Ovary (tissue), 9 donors: Measurements from ENCODE around the gene SPRR2E. TPM values are rescaled to one million over a fixed set of nuclear protein-coding genes. Genes with fewer than 3 reads are reported as not detected.

Experiments
- DNase-seq, 5 donors: peaks; one replicate each; pipeline ENCODE4 v3.0.0-alpha.2; 2019 to 2020
- H3K27ac ChIP-seq, 2 donors: fragments of 200-600 bp; one replicate each; pipeline versions ENCODE4 v1.5.1 to v1.8.0; 2019 to 2022
- H3K27me3 ChIP-seq: fragments of 200-600 bp; one replicate; pipeline ENCODE4 v1.8.0; 2022
- H3K36me3 ChIP-seq: fragments of 200-600 bp; sonication (generic); one replicate; pipeline ENCODE4 v1.5.1; 2019
- H3K4me1 ChIP-seq: one replicate; pipeline ENCODE4 v1.8.1; 2013; ENCODE audit warnings: mild to moderate bottlenecking, moderate library complexity; ENCODE audit not compliant: insufficient read depth
- H3K4me3 ChIP-seq: fragments of 200-600 bp; sonication (generic); one replicate; pipeline ENCODE4 v1.5.1; 2017
- H3K9me3 ChIP-seq, 2 donors: fragments of 200-600 bp in 1 of 2; sonication (generic) in 1 of 2; one replicate each; pipeline versions ENCODE4 v1.5.1 to v1.8.1; 2013 to 2019; ENCODE audit warnings: mild to moderate bottlenecking in 1 of 2, moderate library complexity in 1 of 2
- CTCF ChIP-seq, 3 donors: fragments of 450-650 bp in 2 of 3; fragments of 200-600 bp in 1 of 3; IDR thresholded peaks; one replicate each; pipeline versions ENCODE4 v1.5.1 to v1.8.0; 2016 to 2022; ENCODE audit warnings: antibody characterized with exemption in 3 of 3, mild to moderate bottlenecking in 1 of 3
- EP300 ChIP-seq: sonication (generic); formaldehyde crosslinking; IDR thresholded peaks from one replicate; pipeline ENCODE4 v1.6.1; 2017; ENCODE audit warnings: antibody characterized with exemption
- POLR2A ChIP-seq: fragments of 450-650 bp; IDR thresholded peaks from one replicate; pipeline ENCODE4 v1.6.1; 2017; ENCODE audit warnings: antibody characterized with exemption, mild to moderate bottlenecking, moderate library complexity
- WGBS, 3 donors: extraction: QIAGEN DNeasy Blood & Tissue Kit in 1 of 3; methylation state at CpG; one replicate each; pipeline versions ENCODE4 v1.1.5 to v1.1.7; 2013 to 2017; 5-methylcytosine and 5-hydroxymethylcytosine counted together
- intact Hi-C, 4 donors: fragments of 100-400 bp; cut with DNase I; formaldehyde crosslinking; loops; one replicate each; pipeline versions ENCODE4 v1.11.0 to v1.15.1; 2022 to 2023
- polyA plus RNA-seq, 2 donors: library from polyadenylated mRNA; stranded (reverse); fragments of 200-250 nt in 1 of 2; fragments of 350-450 nt in 1 of 2; fragmentation: Illumina TruSeq in 1 of 2; extraction: RNeasy Lipid Tissue Mini Kit (QIAGEN cat#74804) in 1 of 2; gene quantifications; one replicate each; pipeline ENCODE4 v1.2.3, GENCODE V29; 2013 to 2014
- total RNA-seq, 7 donors: library from RNA; depleted of rRNA in 2 of 7; stranded (reverse); fragments of >200 nt in 2 of 7; fragmentation: NEBNext Ultra II Directional in 3 of 7; extraction: Animal tissue kit (Norgen Biotek cat#: 25700) in 3 of 7; gene quantifications; one replicate each; pipeline versions ENCODE4 v1.1.0 to v1.2.4, GENCODE V29; 2016 to 2023
- donor health status: DM: no; HTN: no; CAD: no; lungs with moderate emphysema.
- donor health status: DM: no; HTN: no; CAD: no.
- donor health status: Bipolar disorder and iron deficiency.
- donor health status: DM: yes; HTN: yes; CAD: no.
- donor health status: DM: no; HTN: no; CAD: no.
- donor health status: DM: yes; HTN: yes; CAD: no.

Gene SPRR2E
- total and polyA plus RNA-seq, 9 donors = 0.63 to 1.5 (median 1.3) TPM; not detected in 3

- no peak overlapping the region for H3K27ac ChIP-seq
- no peaks in the 10 kb centered on the region for H3K9me3 ChIP-seq
- 89 to 93% (median 92%) methylated on average over 5 of the region's 5 CpGs for WGBS, 3 donors
- DNase-seq = no peak
- H3K36me3 ChIP-seq = no peaks in the 10 kb centered on the region
- H3K4me1 ChIP-seq = no peaks in the 10 kb centered on the region
- no peak overlapping the region for H3K4me3 ChIP-seq
- no peaks in the 10 kb centered on the region for H3K27me3 ChIP-seq
- TF ChIP-seq POLR2A (no peak), CTCF (IDR thresholded peaks at IDR 0.05) (no peak), EP300 (no peak)
- intact Hi-C loops = no loop called here
These were observed 21.3 kb downstream of the SPRR2E start for GRCh38 chr1:153072806-153073726.

- intact Hi-C loops = loop anchor here in 1 of 4 donors (1.0 kb wide), 1 partner anchor 23 kb away; the partner anchor contains the start of gene SPRR2E
- Histone ChIP-seq H3K4me1 (no peaks in the 10 kb centered on the region), H3K9me3 (no peaks in the 10 kb centered on the region), H3K27ac (no peak within 1 kb of the TSS), H3K4me3 (no peak within 1 kb of the TSS), H3K36me3 (no peaks in the 10 kb centered on the region), H3K27me3 (no peaks in the 10 kb centered on the region)
- no peak for TF ChIP-seq POLR2A
- TF ChIP-seq EP300 = no peak
- no peak for TF ChIP-seq CTCF (IDR thresholded peaks at IDR 0.05)
- DNase-seq = no peak
- 47 to 97% (median 72%) methylated on average over 2 of the region's 2 CpGs for WGBS, 3 donors
These were observed 22.8 kb downstream of the SPRR2E start, which contains the start of gene SPRR2B for GRCh38 chr1:153071511-153071910. SPRR2B (minus strand) TSS chr1:153071611; CDS start chr1:153070839, 772 bp downstream.

- whole genome bisulfite sequencing, 3 donors = 82 to 92% (median 86%) methylated on average over 2 of the region's 2 CpGs
- TF ChIP-seq CTCF (IDR thresholded peaks at IDR 0.05) (no peak), EP300 (no peak)
These were observed 24.1 kb downstream of the SPRR2E start for GRCh38 chr1:153070243-153070642.

GRCh38 chr1:153058826-153059784 lies 35.2 kb downstream of the SPRR2E start:
- no peak for DNase-seq
- Histone ChIP-seq H3K27ac (no peak overlapping the region), H3K4me1 (no peaks in the 10 kb centered on the region), H3K4me3 (no peak overlapping the region), H3K36me3 (no peaks in the 10 kb centered on the region), H3K9me3 (no peaks in the 10 kb centered on the region), H3K27me3 (no peaks in the 10 kb centered on the region)
- intact Hi-C loops = no loop called here
- TF ChIP-seq EP300 (no peak), POLR2A (no peak), CTCF (IDR thresholded peaks at IDR 0.05) (no peak)
- 89 to 95% (median 94%) methylated on average over 6 of the region's 6 CpGs for WGBS, 3 donors

More at GRCh38 chr1:153070243-153070642, 24.1 kb downstream of the SPRR2E start:
- intact Hi-C loops = no loop called here
- DNase-seq = no peak
- no peaks in the 10 kb centered on the region for H3K36me3 ChIP-seq
- no peak overlapping the region for H3K27ac ChIP-seq
- no peaks in the 10 kb centered on the region for H3K4me1 ChIP-seq
- H3K9me3 ChIP-seq = no peaks in the 10 kb centered on the region
- no peak overlapping the region for H3K4me3 ChIP-seq
- no peaks in the 10 kb centered on the region for H3K27me3 ChIP-seq
